HG03108 (cell line): ENCODE measurements around the gene SNX9.
A peak's percentile ranks its signal among the peaks of the same experiment; 100 is the strongest.

Source experiments
- ATAC-seq: cut with Tn5 transposase; IDR thresholded peaks from one replicate; pipeline ENCODE4 v1.9.1; 2021; ENCODE audit warnings: moderate library complexity; ENCODE audit not compliant: unreplicated experiment

Gene SNX9

GRCh38 chr6:157974967-157975366 is 151.9 kb downstream of the SNX9 start:
- no peak for ATAC-seq

GRCh38 chr6:157975456-157975855 is 152.4 kb downstream of the SNX9 start:
- no peak for ATAC-seq

DNA sequence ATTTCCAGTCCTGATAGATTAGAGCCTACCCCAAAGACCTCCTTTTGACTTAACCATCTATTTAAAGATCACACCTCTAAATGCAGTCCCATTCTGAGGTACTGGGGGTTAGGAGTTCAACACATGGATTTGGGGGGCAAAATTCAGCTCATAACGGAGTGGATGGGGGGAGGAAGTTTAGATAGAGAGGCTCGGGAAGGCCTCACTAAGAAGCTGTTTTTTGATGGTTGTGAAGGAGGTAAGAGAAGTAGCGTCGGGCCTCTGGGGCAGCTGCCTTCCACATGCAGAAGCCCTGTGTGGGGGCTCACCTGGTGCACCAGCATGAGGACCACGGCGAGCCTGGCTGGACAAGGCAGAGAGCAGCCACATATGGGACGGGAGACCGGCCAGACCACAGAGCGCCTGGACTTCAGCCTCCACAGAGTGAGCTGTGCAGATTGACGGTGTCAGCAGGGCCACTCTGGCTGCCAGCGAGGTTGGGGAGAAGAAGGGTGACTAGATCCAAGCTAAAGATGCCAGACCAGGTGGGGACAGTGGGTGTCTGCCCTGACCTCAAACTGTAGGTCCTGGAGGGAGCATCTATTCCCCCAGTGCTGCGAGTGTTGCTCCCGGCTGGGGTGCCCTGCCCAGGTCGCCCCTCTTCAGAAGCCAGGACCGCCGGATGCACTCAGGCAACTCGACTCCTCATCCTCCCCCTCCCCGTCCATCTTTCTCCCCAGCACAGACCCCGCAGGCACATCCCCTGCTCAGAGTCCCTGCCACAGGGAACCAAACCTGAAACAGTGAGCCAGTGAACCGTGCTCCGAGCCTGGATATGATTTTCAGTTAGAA is 153.5 kb downstream of the SNX9 start:
- ATAC-seq = no peak

GRCh38 chr6:157977176-157977804 is 154.2 kb downstream of the SNX9 start:
- ATAC-seq = no peak

GRCh38 chr6:157978021-157978783 is 155.2 kb downstream of the SNX9 start:
- ATAC-seq = no peak

GRCh38 chr6:157980288-157981131 is 157.5 kb downstream of the SNX9 start:
- ATAC-seq = no peak

DNA sequence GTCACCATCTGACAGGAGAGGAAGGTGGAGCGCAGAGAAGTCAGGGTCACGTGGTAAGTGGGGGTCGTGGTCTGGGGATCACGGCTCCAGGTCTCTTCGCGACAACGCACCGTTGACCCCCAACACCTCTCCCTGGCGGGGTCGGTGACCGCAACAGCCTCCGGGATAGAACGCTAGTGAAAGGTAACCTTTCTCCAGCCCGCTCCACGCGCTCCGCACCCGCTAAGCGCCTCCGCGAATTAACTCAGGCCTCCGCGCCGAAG is 158.0 kb downstream of the SNX9 start:
- peak; percentile 10 for ATAC-seq

DNA sequence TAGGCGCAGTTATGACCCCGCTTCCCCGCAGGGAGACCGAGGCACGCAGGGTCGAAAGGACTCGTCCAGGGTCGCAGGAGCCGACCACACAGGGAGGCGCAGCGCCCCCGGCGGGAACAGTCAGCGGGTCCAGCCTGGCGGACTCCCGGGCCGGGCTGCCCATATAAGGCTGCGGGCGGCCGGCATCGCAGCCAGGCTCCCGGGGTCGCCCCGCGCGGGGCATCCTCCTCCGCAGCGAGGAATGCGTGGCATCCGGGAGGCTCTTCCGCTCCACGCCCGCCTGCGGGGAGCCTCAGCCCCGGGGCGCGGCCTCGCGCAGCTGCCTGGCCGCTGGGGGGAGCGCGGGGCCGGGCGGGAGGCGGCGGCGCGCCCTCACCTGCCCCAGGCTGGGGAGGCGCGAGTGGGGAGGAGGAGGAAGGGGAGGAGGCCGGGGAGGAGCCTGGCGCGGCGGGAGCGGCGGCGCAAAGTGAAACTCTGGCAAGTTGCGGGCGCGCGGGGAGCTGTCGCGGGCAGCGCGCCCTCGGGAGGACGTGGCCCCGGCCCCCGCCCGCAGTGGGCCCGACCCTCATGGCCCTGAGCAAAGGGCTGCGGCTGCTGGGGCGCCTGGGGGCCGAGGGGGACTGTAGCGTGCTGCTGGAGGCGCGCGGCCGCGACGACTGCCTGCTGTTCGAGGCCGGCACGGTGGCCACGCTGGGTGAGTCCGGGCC is 158.5 kb downstream of the SNX9 start, which contains the start of gene SYNJ2:
Gene SYNJ2, plus strand, starts transcription at position 469 of the 707 bp plus-strand sequence. Its CDS starts 99 bp downstream, at position 568.
- ATAC-seq = peak; percentile 76

- peak; percentile 14 for ATAC-seq
Observed at GRCh38 chr6:157982102-157982562, 159.1 kb downstream of the SNX9 start.

DNA sequence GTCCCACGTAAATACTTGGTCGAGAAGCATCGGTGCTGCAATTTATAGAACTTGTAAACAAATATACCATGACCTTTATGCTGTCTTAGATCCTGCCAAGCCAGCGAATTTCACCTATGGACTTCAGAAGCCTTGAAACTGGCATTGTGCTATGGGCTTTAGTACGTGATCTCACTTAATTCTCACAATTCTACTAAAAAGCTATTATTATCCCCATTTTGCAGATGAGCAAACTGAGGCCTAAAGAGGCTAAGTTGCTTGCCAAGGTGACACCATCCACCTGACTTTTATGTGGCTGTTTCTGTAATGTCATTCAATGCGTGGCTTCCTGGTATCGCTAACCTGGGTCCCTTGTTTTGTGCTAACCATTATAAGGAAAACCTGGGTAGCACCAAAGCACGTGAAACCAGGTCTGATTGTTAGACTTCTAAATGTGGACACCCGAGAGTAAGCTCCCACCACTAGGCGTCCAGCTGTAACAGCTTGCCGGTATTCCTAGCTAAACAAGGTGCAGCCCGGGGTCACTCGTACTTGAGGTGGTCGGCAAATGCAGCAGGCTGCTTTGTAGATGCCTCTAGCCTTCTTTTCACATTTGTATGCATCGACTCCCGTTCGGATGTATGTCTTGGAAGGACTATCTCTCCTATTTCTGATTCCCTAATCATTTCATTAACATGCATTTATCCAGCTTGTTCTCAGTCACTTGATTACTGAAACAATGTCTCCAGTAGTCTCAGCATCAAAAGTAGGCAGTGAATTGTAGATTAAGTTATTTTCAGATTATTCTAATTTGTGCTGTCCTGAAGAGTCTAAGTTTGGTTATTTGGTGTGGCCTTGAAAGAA is 159.7 kb downstream of the SNX9 start:
- no peak for ATAC-seq

DNA sequence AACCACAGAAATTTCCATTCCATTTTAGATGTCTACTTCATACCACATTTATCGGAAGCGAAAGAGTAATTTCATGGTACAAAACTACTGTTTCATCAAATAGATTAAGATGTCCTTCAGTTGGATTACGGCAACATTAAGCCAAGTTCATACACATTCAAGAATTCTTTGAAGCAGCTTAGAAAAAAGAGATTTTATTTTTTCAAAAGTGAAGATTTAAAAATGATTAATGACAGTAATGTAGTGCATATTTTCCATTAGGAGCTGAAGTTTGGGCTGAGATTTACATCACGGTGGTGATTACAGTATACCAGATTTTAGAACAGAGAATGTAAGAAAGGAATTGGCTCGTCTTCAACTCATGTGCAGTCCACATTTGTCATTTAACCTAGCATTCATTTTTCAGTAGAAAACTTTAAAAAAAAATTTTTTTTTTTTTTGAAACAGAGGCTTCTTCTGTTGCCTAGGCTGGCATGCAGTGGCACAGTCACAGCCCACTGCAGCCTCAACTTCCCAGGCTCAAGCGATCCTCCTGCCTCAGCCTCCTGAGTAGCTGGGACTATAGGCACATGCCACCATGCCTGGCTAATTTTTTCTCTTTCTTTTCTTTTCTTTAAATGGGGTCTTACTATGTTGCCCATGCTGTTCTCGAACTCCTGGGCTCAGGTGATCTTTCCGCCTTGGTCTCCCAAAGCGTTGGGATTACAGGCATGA is 160.5 kb downstream of the SNX9 start:
- ATAC-seq = no peak

GRCh38 chr6:157984128-157984527 is 161.1 kb downstream of the SNX9 start:
- ATAC-seq = no peak

GRCh38 chr6:157984686-157985225 is 161.7 kb downstream of the SNX9 start:
- ATAC-seq = no peak

GRCh38 chr6:157985378-157986155 is 162.5 kb downstream of the SNX9 start:
- ATAC-seq = no peak

DNA sequence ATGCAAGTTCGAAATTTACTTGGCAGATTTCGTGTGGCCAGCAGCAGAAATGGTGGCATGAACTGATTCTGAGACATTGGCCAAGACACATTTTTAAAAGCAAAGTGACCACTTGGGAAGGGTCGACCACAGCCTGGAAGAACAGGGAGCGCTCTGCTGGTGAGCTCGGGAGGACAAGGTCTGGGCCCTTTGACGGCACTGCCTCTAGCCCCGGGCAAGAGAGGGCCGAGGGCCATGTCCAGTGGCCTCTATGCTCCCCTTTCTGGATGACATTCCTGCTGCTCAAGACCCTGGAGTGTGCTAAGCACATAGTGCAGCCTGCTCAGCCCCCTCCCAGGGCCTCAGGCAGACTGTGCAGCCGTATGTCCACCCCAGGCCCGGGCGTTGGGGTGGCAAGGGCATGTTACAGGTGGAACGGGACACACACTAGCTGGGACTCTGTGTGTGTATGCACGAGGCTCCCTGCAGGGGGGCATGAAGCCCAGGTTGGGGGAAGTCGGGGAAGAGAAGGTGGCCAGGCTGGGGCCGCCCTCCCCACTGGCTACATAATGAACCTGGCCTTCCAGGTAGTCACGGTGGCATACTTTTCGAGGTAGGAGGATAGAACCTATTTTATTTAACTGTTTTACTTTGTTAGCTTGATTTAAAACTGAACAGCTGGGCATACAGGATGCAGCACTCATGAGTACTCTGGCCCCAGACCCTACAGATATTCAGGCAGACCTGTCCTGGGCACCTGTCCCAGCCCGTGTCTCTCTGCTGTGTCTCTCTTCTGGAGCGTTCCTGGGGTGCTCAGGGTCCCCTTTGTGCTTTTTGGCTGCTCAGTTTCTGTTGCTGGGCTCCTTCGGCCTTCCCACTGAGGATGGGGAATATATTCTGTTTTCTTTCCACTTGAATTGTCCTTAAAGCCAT is 165.0 kb downstream of the SNX9 start:
- no peak for ATAC-seq

DNA sequence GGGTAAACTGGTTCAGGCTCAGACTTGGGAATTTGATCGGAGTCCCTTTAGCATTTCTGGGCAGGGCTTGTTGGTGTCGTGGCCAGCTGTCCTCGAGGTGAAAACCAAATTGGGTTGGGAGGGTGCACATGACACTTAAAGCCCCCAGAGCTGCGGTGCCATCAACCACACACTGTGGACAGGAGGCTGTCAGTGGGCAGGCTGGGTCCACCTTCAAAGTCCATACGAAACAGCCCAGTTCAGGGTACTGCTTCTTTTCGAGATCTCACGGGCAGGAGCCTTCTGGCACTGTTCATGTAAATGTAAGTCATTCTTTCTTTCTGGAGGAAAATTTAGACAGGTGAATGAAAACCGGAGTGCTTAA is 165.6 kb downstream of the SNX9 start:
- no peak for ATAC-seq
